GM20000 (cell line): ENCODE measurements around the gene BNC2.

Source experiments
- DNase-seq: peaks from one replicate; pipeline ENCODE4 v3.0.0; 2012; ENCODE audit warnings: low spot score
- CTCF ChIP-seq: IDR thresholded peaks from 2 replicates; pipeline ENCODE4 v1.5.1; 2012; ENCODE audit warnings: mild to moderate bottlenecking, control low read depth; ENCODE audit errors: extremely low read depth, missing control alignments

Gene BNC2

GRCh38 chr9:16458696-16459420, 411.6 kb downstream of the BNC2 start:
- TF ChIP-seq CTCF: no peak
- no peak for DNase-seq

- no peak for TF ChIP-seq CTCF
- no peak for DNase-seq
Measured at GRCh38 chr9:16455842-16456241, 414.6 kb downstream of the BNC2 start.

DNA sequence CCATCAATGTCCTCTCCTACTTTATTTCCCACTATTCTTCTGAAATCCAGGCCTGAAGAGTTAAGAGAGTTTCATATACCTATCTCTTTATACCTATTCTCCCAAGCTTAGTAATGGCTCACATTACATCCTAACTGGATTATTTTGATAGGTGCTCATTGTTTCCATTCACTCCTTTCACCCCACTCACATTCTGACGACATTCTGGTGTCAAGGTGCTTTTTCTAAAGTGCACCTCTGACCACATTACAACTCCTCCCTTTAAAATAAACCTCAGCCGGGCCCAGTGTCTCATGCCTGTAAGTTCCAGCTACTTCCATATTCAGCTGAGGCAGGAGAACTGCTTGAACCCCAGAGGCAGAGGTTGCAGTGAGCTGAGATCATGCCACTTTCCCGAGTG, 417.1 kb downstream of the BNC2 start:
- no peak for TF ChIP-seq CTCF
- DNase-seq: no peak

DNA sequence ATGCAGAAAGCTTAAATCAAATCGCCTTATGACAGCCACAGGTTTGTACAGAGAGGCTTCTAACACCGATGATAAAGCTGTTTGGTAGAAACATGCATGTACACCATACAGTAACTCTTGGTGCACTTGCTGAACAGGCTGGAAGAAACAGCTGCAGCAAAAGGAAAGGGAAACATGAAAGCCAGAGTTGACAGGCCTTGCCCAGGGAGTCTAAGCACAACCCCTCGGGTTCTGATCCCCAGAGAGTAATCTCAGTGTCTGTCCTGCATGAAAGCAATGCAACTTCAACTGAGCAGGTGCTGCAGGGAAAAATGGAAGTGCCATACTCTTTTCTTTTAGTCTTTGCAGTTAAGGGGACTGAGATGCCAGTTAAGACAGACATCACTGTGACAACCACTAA, 419.9 kb downstream of the BNC2 start:
- DNase-seq: no peak
- no peak for TF ChIP-seq CTCF

GRCh38 chr9:16450043-16450442, 420.4 kb downstream of the BNC2 start:
- no peak for DNase-seq
- no peak for TF ChIP-seq CTCF

DNA sequence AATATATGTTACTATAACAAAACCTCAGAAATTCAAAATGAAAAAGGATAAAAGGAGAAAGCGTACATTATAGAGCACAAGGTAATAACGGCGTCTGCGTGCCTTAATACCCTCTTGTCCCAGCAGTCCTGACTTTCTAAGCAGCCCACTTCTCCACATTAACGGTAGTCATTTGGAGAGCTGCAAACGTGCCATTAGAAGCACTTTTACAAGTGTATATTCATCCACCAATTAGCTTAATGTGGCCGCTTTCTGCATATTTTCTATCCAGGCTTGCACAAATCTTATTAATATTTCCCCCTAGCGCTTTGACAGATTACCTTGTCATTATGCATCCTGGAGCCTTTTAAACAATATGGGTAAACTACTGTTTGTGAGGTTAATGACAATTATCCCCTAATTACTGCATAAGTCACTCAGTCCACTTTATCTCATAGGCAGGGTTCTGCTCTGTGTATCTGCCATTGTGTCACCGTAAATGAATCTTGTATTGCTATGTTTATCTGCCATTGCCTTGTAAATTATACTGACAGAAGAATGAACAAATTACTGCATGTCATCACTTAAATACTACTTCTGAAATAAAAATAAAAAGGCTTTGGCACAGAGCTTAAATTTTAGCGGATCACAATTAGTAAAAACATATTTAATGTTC, 421.3 kb downstream of the BNC2 start:
- DNase-seq: no peak
- TF ChIP-seq CTCF: no peak

DNA sequence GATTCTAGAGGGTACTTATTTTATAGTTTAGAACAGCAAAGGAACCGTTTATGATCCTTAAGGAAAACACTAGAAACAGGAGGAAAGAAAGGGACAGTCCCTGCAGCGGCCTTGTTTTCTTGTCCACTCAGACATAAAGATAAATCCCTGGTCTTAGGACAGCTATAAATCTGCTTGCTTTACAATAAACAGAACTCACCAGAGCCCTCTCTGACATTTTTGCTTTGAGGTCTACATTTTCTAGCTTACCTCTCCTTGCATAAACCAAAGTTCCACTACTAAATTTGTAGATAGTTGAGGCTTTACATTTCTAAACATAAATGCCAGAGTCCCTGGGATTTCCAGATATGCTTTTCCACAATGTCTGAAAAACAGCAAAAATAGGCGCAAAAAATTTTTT, 422.5 kb downstream of the BNC2 start:
- no peak for DNase-seq
- no peak for TF ChIP-seq CTCF
